Amniotic stem cell (primary cell): Measurements from ENCODE around the gene GLIPR1L1.
A peak's percentile ranks its signal among the peaks of the same experiment; 100 is the strongest.

ENCODE experiments used
- DNase-seq: peaks from one replicate; lab custom pipeline; 2025; lab: John Stamatoyannopoulos, UW

The GLIPR1L1 gene

DNA sequence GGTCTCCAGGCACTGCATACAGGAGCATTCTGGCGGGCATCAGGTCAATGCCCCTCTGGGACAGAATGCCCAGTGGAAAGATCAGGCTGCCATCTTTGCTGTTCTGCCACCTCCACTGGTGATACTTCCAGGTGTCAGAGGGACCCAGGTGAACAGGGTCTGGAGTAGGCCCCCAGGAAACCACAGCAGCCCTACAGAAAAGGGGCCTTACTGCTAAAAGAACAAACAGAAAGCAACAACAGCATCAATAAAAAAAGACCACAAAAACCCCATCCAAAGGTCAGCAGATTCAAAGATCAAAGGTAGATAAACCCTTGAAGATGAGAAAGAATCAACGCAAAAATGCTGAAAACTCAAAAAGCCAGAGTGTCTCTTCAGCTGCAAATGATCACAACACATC is 15.9 kb downstream of the GLIPR1L1 start:
- DNase-seq: no peak

DNA sequence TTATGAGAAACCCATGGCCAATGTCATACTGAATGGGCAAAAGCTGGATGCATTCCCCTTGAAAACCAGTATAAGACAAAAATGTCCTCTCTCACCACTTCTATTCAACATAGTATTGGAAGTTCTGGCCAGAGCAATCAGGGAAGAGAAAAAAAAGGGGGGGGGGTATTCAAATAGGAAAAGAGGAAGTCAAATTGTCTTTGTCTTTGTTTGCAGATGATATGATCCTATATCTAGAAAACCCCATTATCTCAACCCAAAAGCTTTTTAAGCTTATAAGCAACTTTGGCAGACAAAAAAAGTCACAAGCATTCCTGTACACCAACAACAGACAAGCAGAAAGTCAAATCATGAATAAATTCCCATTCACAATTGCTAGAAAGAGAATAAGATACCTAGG is 19.5 kb downstream of the GLIPR1L1 start:
- DNase-seq: no peak

DNA sequence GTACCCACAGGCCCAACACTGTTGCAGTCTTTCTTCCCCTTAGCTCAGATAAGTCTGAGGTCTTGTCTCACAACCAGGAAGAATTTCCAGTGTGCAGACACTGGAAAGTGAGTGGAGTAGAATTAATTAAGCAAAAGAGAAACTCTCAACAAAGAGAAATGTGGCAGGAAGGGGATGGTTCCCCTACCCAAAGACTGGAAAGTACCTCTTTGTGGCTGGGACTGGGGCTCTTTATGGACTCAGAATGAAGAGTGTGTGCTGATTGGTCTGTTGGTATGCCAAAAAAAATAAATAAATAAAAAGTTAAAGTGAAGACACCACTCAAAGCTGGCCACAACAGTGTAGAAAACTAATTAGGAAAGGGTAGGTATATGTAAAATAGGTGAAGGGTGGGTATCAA is 26.4 kb downstream of the GLIPR1L1 start:
- DNase-seq: no peak

DNA sequence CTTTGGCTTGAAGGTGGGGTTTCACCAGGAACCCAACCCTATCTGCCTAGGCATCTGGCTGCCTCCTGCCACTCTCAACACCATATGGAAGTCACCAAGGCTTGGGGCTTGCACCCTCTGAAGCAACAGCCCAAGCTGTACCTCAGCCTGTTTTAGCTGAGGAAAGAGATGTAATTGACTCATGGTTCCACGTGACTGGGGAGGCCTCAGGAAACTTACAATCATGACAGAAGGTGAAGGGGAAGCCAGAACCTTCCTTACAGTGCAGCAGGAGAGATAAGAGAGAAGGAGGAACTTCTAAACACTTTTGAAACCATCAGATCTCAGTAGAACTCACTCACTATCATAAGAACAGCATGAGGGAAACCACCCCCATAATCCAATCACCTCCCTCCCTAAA is 26.9 kb downstream of the GLIPR1L1 start:
- DNase-seq: no peak

DNA sequence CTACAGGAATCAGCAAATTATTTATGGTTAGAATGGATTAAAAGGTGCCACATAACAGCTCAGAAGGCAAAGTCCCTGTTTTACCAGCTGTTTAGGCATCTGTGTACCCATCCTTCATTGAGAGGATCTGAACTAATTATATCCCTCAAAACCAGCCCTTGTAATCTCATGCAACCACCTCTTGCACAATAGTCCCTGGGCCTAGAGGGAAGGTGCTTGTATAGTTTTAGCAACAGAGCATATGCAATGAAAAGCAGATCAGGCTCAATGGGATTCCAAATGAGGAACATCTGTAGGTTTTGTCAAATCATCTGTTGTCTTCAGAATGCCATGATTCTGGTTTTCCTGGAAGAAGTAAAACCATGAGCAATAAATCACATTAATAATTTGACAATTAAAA is 30.4 kb downstream of the GLIPR1L1 start:
- no peak for DNase-seq

DNA sequence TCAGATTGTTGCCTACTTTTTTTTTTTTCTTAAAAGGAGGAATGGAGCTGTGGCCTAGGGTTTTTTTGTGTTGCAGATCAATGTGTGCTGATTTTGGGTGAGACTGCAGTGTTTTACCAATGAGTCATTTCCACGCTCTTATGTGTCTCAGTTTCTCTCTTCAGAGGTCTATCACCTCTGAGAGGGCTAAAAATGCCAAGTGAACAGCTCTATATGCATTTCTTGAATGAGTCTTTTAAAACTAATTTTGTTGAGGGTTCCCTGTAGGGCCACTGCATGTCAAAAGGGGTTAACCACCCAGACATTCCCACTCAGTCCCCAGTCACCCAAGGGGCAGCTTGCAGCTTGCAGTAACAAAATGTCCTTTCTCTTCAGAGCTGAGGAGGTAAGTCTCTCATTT is 32.2 kb downstream of the GLIPR1L1 start:
- no peak for DNase-seq

DNA sequence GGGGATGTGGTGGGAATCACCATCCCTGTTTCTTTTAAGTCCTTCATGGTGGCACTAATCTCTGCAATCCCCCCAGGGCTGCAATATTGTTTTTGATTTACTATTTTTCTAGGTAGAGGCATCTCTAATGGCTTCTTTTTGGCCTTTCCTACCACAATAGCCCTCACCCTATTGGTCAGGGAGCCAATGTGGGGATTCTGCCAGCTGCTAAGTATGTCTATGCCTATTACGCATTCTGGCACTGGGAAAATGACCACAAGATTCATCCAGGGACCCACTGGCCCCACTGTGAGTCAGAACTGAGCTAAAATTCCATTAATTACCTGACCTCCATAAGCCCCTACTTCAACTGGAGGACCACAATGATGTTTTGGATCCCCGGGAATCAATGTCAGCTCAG is 40.5 kb downstream of the GLIPR1L1 start:
- no peak for DNase-seq

DNA sequence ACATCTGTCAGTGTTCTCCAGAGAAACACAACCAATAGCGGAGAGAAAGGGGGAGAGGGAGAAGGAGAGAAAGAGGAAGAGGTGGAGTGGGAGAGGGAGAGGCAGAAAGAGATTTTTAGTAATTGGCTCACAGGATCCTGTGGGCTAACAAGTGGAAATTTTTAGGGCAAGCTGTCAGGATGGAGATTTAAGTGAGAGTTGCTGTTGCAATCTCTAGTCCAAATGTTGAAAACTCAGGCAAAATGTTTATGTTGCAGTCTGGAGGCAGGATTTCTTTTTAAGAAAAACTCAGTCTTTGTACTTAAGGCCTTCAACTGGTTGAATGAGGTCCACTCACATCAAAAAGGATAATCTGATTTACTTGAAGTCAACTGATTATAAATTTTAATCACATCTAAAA is 43.9 kb downstream of the GLIPR1L1 start:
- no peak for DNase-seq

DNA sequence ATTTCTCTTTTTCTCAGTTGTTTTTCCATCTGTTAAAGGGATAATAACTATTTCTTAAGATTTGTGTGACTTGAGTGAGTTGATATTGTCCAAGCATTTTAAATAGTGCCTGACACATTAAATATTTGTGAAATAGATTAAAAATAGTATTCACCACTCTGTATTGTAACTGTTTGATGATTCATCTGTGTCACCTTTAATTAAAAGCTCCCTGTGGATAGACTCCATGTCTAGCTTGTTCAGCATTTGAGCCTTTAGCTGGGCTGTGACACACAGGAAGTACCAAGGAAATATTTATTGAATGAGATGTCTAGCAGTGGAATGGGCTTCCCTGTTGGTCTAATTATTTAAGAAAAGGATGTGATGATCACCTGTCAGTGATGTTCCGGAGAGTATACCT is 54.6 kb downstream of the GLIPR1L1 start:
- DNase-seq: peak; percentile 45

DNA sequence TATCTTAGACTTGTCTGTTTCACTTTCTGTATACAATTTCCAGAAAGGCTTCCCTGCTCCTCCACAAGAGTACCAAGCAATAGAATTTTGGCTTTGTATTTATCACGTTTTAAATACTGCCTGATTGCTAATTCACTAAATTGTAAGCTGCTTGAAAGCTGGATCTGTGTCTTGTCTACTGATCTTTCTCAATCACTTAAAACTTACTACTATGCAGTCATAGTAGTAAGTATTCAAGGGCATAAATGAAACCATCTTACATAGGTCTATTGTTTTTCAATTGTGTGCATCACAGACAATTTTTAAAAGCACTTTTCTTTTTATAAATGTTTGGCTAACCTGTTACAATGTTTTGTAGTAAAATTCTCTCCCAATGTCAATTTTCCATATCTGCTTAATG is 55.2 kb downstream of the GLIPR1L1 start:
- no peak for DNase-seq

DNA sequence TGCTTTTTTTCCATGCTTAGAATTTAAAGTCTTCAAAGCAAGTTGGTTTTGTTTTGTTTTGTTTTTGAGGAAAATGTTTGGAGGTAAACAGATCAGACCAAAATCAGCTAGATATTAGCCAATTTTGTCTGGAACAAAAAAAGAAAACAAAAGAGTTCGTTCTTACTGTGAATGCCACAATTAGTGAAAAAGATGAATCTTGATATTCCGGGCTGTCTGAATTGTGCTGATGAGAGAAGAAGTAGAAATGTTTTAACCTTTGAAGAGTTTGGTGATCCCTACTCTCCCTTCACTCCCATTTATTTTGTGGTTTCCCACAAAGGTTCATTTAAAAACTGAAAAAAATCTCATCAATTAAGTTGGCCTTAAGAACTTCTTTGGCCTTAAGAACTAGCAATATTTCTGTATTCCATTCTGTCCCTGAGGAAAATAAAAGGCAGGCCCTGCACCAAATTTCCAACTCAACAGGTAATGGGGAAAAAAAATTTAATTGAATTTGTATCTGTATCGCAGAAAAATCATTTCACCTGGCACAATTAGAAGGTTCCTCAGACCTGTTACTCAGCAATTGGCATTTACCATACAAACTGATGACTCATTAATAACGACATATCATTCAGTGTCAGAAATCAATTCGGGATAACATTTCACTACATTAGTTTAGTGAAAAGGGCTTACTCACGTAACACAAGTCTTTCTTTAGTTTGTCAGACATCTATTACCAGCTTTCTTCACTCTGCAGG is 55.9 kb downstream of the GLIPR1L1 start:
- no peak for DNase-seq

DNA sequence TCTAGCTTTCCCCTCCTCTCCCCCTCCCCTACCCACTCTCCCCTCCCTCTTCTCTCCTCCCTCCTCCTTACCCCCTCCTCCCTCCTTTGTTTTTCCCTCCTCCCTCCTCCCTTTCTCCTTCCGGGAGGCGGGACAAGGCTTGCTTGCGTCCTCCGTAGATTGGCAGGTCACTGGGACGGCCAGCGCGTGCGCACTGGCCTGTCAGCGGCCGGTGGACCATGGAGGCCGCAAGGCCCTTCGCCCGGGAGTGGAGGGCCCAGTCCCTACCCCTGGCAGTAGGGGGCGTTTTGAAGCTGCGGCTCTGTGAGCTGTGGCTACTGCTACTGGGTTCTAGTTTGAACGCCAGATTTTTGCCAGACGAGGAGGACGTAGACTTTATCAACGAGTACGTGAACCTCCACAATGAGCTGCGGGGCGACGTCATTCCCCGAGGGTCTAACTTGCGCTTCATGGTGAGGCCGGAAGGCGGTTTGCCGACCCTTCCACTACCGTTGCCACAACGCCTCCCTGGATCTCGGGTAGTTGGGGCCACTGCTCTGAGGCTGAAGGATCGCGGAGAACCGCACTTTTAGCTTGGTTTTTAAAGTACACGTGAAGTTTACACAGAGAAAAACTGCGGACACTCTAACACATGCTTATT is 56.5 kb downstream of the GLIPR1L1 start, which contains the start of gene GLIPR1L2:
Gene GLIPR1L2 (plus strand): TSS at position 191 of the 640 bp plus-strand sequence. CDS start 28 bp downstream, at position 219.
- peak; percentile 24 for DNase-seq

DNA sequence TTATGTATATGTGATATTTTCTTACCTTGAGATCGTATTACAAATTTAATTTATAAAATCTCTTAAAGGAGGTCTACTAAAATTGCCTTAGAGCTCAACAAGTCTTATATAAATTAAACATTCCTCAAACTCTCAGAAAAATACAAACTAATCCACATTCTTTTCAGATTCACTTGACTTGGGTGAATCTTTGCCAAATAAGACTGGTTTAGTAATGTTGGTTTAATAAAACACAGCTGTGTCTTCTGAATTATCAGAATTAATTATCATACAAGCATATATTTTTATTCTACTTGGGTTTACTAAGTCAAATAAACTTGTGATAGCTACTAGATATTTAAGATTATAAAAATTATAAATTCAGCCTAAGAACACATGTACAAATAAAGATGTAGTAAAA is 69.8 kb downstream of the GLIPR1L1 start:
- DNase-seq: no peak

DNA sequence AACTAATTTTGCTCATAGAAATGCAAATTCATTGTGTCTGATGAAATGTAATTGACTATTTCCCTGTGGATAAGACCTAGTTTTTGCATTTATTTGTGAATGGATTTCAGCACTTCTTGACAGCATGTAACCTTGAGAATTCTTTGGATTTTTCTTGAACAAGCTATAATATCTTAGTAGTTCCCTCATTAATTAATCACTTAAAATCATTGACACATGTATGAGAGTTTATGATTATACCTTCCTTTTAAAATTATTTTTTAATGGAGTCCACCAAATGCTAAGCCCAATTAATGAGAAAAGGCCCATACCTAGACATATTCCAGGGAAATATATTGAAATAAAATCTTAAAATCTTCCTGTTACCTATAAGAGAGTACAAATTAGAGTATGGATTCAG is 73.2 kb downstream of the GLIPR1L1 start:
- DNase-seq: no peak

DNA sequence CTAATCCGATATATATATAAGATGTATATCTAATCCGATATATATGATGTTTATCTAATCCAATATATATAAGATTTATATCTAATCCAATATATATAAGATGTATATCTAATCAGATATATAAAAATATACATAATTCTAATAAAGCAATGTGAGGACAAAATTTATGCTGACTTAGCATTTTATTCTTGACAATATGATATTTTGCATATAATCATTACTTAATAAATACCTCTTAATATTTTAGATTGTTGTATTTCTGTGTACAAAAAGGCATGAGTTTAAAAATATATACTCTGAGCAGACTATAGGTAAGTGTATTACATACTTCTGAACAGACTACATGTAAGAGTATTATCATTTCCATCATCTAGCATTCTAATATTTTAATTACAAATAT is 75.4 kb downstream of the GLIPR1L1 start:
- DNase-seq: no peak

DNA sequence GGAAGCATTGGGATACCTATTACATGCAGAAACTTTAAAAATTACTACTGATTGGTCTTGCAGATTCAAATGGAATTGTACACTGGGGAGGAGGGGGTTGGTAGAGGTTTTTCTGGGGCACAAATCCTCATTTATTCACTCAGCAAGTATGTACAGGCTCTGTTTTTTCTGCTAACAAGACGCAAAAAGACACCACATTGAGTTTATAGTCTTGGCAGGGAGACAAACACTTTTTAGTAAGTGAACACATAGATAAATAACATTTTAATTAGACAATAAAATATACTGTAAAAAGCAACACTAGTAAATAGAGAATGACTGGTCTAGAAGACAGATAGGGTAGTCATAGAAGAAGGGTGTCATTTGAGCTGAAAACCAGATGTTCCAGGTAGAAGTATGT is 80.2 kb downstream of the GLIPR1L1 start:
- DNase-seq: no peak

DNA sequence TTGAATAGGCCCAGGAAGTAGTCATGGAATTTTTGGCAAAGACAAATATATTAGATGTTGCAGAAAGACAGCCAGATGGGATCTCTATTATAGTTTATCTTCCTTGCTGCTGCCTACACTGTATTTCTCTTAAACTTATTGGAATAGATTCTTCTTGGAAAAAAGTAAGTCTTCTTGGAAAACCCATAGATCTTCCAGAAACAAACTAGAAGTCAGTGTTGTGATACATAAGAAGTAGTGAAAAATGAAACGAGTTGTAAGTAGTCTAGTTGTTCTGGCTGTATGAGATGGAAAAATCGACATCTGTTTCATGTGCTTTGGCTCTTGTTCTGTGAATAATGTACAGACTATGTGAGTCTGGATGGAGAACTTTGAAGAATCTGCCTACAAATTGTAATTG is 85.4 kb downstream of the GLIPR1L1 start:
- DNase-seq: no peak
